ENCODE measurements around the gene ZNF584. TPM values are rescaled to one million over a fixed set of nuclear protein-coding genes. Genes with fewer than 3 reads are reported as not detected.
"Not testable (repeated sequence)": the region's sequence is repeated elsewhere in the genome, so short reads cannot be mapped to it uniquely, and the experiment has no call there.

The ZNF584 gene
- polyA plus RNA-seq (ENCODE audit: insufficient read length in 4 of 4): 10 to 100 TPM; 11.2 to 14.6 (median 14.3) TPM

DNA sequence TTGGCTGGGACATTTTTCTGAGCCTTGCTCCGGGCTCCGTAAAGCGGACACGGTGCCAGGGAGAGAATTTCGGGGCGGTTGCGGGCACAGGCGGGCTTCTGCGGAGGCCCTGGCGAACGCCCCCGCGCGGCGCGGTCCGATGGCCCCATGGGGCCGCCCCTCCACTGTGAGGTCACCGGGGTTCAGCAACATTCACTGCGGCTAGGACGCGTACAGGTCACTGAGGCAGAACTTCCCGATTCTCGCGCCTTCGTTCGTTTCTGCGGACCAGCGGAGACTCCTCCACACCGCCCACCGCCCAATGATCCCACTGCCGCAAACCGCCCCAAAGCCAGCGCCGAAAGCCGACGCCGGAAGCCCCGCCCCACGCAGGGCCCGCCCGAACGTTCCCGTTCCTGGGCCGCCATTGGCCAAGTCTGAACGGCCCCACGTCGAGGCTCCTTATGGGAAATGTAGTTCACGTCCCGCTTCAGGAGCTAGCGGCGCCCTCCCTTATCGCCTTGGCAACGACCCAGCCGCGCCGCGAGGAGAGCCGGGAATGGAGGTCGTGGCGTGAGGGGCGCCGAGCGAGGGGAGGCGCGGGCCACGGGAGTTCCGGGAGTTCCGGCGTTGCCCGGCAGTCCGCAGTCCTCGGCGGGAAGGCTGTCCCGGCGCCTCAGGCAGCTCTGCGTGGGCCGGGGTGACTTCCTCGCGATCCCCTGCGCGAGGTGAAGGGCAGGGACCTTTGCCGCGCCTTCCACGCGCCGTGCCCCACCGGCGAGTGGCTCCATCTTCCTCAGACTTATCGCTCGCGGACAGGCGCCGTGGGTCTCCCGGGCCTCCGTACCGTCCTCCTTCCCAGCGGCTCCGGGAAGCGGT lies at the start of gene ZNF584:
Gene ZNF584, plus strand, starts transcription at position 498 of the 858 bp plus-strand sequence. CDS start 499 bp downstream, outside the sequence.
- DNase-seq (ENCODE audit: low read depth in 4 of 4, low spot score in 2 of 4): peak; percentile 77 to 96 (median 93)

GRCh38 chr19:58361900-58362271 lies 46.6 kb upstream of the ZNF584 start:
- DNase-seq (ENCODE audit: low read depth in 4 of 4, low spot score in 2 of 4): no peak

DNA sequence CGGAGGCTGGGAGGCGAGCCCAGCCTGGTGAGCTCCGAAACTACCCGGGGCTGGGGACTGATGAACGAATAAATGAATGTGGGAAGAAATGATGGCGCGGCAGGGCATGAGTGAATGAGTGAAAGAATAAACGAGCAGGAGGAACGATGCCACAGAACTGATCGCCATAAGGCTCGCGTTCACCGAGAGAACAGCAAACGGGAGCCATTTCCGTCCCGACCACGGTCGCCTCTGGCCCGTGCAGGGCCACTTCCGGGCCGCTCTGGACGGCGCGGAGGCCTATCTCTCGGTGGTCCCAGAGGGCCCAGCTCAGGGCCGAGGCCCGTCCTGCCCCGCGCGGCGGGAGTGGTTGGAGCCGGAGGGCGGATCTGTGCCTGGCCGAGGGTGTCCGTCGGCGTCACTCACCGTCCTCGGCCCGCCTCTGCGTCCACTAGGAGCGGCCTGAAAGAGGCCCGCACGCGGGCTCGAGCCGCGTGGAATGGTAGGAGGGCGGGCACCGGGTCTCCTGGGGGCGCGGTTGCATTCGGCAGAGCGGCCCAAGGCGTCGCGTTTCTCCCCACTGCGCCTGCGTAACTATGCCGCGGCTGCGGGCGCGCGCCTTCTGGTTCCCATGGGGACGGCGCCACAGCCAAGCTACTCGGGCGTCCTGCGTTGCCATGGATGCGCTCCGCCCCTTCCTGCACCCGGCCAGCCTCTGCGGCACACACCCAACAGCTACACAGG lies 46.0 kb upstream of the ZNF584 start, which contains the start of gene ZNF497:
Gene ZNF497, minus strand, starts transcription at position 480 of the 723 bp plus-strand sequence. CDS start 5,116 bp downstream, outside the sequence.
- DNase-seq (ENCODE audit: low read depth in 4 of 4, low spot score in 2 of 4): peak; percentile 90 to 93 (median 92)

DNA sequence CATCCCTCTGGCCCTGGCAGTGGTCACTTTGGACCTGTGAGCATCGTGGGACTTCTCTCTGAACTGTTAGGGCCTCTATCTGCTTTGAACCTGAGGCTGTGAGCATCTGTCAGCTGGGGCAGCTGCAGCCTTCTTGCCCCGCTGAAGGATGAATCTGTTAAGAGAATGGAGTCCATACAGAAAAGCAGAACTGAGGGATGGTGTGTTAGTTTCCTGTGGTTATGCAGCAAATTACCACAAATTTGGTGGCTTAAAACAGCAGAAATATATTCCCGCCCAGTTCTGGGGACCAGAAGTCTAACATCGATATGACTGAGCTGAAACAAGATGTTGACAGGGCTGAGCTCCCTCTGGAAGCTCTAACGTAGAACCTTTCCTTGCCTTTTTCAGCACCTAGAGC lies 44.3 kb upstream of the ZNF584 start:
- DNase-seq (ENCODE audit: low read depth in 4 of 4, low spot score in 2 of 4): no peak

GRCh38 chr19:58366585-58367430 lies 41.6 kb upstream of the ZNF584 start:
- no peak for DNase-seq (ENCODE audit: low read depth in 4 of 4, low spot score in 2 of 4)

- no peak for DNase-seq (ENCODE audit: low read depth in 4 of 4, low spot score in 2 of 4)
Observed at GRCh38 chr19:58367698-58368454, 40.6 kb upstream of the ZNF584 start.

DNA sequence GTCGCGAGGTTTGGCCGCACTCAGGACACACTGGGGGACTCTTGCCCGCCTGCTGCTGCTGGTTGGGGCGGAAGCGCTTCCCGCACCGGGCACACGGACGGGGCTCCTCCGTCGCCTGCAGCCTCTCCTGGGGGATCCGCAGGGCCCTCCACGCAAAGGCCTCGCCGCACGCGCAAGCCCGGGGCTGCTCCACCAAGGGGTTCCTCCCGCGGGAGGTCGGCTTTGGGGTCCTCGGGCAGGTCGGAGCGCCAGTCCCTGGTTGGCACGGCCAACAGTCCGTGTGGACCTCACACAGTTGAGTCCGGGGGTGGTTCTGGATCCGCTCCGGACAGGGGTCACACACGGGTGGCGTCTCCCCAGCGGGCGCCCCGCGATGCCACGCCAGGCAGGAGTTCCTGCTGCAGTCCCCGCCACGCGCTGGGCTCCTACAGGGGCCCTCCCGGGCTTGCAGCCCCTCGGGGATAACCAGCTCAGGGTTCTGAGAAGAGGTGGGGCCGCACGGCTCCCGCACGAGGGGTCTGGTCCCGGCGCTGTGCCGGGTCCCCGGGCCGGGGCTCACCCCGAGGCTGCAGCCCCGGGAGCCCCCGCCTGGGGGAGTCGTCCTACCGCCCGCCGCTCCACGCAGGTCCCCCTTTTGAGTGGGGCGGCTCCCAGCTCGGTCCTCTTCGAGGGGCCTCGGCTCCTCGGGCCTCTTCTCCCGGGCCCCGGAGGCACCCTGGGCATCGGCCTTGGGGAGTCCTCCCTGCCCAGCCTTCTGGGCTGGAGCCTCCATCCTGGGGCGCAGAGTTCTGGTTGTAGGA lies 39.7 kb upstream of the ZNF584 start:
- no peak for DNase-seq (ENCODE audit: low read depth in 4 of 4, low spot score in 2 of 4)

GRCh38 chr19:58372311-58373133 lies 35.9 kb upstream of the ZNF584 start:
- no peak for DNase-seq (ENCODE audit: low read depth in 4 of 4, low spot score in 2 of 4)

GRCh38 chr19:58374200-58374599 lies 34.2 kb upstream of the ZNF584 start:
- no peak for DNase-seq (ENCODE audit: low read depth in 4 of 4, low spot score in 2 of 4)

DNA sequence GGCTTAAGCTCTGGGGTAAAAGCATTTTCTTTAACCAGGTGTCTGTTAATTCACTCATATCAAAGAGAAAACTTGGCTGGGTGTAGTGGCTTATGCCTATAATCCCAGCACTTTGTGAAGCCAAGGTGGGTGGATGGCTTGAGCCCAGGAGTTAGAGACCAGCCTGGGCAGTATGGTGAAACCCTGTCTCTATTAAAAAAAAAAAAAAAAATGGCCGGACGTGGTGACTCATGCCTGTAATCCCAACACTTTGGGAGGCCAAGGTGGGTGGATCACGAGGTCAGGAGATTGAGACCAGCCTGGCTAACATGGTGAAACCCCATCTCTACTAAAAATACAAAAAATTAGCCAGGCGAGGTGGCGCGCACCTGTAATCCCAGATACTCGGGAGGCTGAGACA lies 31.7 kb upstream of the ZNF584 start:
- DNase-seq (ENCODE audit: low read depth in 4 of 4, low spot score in 2 of 4): not testable (repeated sequence)

DNA sequence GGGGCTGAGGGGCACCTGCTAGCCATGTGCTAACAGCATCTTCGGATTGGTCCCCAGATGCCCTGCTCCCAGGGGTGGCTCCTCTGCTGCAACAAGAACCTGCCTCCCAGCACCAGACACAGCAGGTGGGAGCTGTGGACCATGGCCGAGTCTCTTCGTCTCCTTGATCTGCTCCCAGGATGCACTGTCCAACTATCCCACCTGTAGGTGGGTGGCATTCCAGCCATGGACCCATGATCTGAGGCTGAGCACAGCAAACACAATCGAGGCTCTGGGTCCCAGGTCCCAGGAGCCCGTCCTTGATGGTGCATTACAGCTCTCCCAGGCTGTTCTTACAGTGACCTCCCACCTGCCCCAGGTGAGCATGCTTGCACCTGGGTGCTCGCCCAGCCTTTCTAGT lies 29.2 kb upstream of the ZNF584 start:
- no peak for DNase-seq (ENCODE audit: low read depth in 4 of 4, low spot score in 2 of 4)

GRCh38 chr19:58380037-58380661 lies 28.3 kb upstream of the ZNF584 start:
- no peak for DNase-seq (ENCODE audit: low read depth in 4 of 4, low spot score in 2 of 4)

DNA sequence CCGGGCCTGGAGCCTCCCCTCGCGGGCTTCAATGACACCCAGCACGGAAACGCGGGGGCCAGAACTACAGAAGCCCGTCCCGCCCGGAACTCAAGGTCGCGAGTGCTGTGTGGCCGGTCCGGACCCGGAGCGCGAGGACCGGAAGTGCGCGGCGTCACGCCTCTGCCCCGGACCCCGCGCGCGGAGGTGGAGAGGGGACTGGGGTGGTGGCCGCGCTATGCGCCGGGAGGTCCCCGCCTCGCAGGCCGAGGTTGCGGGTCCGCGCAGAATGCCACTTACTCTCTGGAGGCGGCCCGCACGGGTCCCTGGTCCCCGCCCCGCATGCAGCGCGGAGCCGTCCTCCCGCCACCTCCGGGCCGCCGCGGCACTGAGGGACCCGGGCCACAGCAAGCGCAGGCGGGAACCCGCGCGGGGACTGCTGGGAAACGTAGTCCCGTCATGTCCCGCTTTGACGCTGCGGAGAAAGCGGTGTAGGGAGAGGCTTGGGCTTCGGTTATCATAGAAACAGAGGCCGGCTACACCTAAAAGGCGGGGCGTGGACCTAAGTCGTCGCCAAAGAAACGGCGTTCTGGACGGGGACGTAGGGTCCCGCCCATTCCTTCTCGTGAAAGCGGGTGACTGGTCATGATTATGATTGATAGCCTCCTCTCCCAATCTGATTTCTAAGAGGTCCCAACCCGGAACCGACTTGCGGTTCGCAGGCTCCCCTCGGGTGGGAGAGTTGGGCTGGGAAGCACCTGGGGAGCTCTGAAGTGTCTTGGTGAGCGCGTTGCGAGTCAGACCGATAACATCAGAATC lies 27.6 kb upstream of the ZNF584 start, which contains the start of gene ZNF837:
Gene ZNF837, minus strand, starts transcription at position 369 of the 798 bp plus-strand sequence. CDS start 11,698 bp downstream, outside the sequence.
- DNase-seq (ENCODE audit: low read depth in 4 of 4, low spot score in 2 of 4): peak; percentile 97 to 99 (median 98)

GRCh38 chr19:58381460-58382212 lies 26.8 kb upstream of the ZNF584 start:
- no peak for DNase-seq (ENCODE audit: low read depth in 4 of 4, low spot score in 2 of 4)

DNA sequence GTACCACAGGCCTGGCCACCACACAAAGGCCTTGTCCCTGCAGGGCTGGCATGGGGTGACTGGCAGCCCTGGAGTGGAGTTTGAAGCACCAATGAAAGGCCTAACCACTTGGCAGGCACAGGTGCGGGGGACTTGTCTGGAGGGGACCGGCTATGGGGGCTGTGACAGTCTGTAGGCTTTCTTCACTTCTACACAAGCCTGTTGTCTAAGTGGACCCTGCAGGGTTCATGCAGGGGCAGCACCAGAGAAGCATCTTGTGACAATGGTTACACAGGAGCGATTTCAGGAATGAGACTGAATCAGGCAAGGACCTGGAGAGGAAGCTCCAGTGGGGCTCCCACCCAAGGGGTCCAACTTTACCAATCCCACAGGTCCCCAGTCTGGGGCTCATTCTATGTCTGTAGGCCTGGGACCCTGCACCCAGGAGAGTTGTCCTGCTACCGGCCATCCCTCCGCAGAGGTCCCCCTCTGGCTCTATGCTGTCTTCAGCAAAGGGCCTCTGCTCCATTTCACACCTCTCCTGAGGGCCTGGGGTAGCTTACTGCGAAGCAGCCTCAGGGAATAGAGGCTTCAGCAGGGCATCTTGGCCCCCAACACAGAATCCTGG lies 25.3 kb upstream of the ZNF584 start:
- DNase-seq (ENCODE audit: low read depth in 4 of 4, low spot score in 2 of 4): no peak

Data from left renal cortex interstitium (tissue), 4 donors.